NCI-H2196 (cell line): ENCODE measurements around the gene CFAP298.

Source experiments
- DNase-seq: peaks from one replicate; lab custom pipeline; 2025; ENCODE audit not compliant: unreplicated experiment; lab: John Stamatoyannopoulos, UW

CFAP298 gene

DNA sequence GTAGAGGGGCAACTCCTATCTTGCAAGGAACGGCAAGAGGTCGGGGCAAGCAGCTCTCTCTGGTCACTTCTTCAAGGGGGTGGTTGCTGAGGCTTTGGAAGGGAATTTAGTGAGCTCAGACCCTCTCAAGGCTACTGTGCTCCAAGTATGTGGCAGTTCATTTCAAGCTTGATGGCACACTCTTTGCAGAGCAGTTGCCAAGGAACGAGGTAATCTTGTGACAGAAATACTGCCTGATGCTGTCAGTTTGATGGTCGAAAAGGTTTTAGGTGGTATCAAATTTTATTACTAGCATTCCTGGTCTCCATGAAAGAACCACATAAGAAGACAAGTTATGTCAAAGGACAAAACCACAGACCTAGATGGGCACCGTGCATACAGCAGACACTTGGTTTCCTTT, 13.1 kb downstream of the CFAP298 start:
- DNase-seq, result no peak

DNA sequence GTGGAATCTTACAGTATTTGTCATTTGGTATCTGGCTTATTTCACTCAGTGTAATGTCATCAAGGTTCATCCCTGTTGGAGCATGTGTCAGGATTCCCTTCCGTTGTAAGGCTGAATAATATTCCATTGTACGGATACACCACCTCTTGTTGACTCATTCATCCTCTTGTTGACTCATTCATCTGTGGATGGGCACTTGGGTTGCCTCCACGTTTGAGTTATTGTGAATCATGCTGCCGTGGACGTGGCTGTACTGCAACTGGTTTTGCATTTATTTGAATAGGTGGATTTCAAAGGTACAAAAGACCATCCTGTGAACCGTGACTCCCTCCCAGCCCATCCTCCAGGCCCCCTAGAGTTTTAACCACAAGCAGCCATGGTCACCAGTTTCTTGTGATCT, 15.0 kb downstream of the CFAP298 start:
- no peak for DNase-seq

DNA sequence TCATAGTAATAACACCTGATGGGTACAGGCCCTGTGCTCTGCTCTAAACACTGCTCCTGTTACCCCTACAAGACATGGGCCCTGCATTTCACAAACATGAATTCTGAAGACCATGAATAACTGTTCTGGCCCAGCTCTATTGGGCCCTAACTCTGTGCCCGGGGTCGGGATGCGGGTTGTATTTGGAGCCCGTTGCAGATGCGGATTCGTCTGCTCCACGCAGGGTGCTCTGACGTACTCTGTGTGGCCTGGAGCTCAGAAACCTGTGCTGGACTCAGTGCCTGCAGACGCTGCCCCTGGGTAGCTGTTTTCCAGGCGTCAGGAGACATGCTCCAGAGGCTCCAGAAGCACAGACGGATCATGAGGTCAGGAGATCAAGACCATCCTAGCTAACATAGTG, 16.7 kb downstream of the CFAP298 start:
- no peak for DNase-seq

DNA sequence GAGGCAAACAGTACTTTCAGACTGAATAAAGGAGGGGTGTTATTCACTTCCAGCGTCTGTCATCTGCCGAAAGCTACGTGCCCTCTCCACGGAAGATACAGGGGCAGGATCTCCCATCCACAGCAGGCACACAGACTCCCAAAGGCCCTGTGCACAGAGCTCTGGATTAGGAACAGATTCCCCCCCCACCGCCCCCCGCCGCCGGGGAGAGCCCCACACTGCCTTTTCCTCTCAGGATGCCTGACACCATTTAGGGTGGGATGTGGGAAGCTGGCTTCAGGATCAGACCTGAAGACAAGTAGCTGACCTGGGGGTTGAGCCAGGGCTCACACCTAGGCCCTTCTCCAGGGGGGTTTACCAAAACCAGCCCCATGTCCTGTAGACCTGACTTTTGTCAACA, 18.5 kb downstream of the CFAP298 start:
- DNase-seq, result no peak

DNA sequence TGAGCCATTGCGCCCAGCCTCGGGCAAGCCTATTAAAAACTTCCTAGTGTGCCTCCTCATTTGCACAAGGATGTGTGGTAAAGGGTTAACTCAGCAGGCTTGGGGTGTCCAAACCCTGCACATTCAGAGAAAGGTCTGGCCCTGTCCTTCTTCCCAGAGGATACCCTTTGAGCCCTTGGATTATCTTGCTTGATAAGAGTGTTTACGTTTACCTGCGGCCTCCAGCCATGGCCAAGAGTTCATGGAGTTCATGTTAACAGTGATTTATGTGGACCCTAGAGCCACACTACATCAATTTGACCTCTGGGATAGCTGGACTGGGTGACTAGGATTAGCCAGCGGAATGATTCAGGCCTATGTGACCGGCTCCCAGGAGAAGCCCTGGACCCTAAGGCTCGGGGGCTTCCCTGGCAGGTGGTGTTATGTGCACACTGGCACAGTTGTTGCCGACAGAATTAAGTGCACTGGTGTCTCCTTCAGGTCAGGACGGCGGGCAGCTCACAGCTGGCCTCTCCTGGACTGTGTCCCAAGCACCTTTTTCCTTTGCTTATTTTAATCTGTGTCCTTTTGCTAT, 19.2 kb downstream of the CFAP298 start:
- no peak for DNase-seq

DNA sequence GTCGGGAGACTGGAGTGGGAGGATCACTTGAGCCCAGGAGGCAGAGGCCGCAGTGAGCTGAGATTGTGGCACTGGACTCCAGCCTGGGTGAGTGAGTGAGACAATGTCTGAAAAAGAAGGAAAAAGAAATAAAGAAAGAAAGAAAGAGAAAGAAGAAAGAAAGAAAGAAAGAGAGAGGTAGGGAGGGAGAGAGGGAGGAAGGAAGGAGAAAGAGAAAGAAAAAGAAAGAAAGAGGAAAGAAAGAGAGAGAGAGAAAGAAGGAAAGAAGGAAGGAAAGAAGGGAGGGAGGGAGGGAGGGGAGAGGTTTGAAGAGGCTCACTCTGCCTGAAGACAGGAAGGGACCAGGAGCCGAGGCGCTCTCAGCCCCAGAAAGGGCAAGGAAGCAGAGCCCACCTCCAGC, 22.0 kb downstream of the CFAP298 start:
- no peak for DNase-seq

DNA sequence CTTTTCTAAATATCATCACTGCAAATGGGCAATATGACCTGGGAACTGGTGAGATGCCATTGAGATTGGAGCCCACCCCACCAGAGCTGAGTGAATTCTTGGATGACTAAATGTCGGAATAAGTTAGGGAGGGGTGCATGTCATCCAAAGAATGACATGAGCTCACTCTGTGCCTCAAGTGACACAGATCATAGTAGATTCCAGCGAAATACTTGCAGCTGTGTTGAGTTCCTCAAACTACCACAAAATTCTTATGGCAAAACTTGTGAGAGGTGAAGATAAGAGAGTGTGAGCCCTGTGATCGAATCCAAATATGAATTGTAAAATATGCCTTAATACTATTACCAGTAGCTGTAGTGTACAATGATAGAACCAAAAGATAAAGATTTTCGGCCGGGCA, 24.5 kb downstream of the CFAP298 start:
- no peak for DNase-seq

DNA sequence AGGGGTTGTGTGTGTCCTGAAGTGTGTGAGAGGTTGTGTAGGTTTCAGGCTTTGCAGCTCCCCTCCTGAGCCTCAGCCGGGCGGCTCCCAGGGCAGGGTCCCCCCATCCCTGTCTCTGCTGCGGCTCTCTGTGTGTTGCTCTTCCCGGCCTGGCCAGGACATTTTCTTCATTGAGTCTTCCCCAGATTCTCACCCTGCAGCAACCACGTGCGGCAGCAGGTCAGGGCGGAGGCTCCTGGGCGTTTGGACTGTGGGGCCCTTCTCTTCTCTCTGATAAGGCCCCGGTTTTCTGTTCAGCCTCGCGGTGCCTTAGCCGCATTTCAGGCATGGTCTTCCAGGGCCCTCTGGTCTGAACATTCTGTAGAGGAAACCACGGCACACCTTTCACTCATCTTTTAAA, 25.1 kb downstream of the CFAP298 start:
- no peak for DNase-seq

DNA sequence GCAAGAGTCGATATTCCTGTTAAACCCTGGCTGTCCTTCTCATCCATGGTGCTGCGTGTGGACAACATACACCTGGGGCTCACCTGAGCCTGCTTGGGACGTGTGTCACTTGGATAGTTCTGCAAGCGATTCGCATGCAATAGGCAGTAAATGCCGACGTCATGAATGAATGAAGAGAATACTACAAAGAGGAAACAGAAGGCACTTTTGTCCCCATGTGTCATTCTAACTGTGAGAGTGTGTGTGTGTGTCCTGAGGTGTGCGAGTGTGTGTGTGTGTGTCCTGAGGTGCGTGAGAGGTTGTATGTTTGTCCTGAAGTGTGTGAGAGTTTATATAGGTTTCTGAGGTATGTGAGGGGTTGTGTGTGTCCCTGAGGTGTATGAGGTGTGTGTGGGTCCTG, 26.2 kb downstream of the CFAP298 start:
- no peak for DNase-seq

DNA sequence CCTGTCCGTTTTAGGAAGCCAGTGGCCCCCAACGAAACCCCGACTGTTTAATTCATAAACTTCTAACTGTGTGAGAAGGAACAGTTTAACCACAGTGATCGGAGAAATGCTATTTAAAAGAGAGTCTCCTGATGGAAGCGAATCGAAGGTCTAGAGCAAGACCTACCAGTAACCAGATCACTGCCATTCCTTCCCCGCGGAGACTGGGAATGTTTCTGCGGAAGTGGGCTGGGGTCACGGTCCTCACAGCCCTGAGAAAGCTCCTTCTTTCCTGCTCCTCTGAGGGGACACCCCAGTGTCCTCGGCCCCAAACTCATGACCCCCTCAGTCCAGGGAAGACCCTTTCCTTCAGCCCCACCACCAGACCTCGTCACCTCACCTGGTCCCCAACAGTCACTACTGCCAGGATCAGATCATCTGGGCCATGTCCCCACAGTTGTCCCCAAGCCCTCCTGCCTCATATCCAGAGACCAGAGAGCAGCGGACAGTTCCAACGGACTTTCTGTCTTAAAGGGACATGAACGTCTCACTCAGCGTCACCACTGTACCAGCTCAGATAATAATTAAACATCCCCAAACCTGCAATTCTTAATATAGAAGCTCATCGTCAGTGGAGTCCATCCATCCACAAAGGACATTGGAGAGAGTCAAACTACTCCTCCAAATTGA, 27.0 kb downstream of the CFAP298 start, which contains the start of gene TCP10L:
Gene TCP10L, minus strand, starts transcription at position 482 of the 669 bp plus-strand sequence. CDS start 1,219 bp downstream, outside the sequence.
- no peak for DNase-seq

DNA sequence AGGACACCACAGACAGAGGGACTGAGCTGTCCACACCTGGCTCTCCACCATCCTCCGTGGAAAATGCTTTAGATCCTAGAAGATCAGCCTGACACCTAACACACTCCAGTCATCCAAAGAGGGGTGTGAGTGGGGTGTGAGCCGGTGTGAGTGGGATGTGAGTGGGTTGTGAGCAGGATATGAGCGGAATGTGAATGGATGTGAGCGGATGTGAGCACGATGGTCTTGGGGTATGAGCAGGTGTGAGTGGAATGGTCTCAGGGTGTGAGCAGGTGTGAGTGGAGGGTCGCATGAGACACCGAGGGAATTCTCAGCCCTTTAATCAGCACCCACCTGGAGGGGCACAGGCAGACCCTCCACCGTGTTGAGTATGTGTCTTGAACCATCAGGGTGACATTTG, 27.7 kb downstream of the CFAP298 start:
- no peak for DNase-seq

DNA sequence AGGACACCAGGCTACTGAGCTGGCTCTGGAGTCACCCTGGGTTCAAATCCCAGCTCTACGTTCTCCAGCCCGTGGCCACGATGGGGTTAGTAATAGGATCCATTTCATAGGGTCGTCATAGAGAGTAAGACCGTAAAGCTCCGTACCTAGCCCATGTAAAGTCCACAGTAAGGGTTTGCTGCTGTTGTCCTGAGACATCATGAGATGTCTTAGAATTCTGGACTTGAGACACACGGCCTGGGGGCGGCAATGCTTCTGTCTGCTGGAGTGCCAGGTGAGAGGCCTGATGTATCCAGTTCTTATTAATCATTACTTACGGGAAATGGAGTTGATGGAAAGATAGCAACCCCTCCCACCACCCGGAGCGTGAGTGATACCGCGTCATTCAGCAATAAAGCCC, 30.4 kb downstream of the CFAP298 start:
- DNase-seq, result no peak

DNA sequence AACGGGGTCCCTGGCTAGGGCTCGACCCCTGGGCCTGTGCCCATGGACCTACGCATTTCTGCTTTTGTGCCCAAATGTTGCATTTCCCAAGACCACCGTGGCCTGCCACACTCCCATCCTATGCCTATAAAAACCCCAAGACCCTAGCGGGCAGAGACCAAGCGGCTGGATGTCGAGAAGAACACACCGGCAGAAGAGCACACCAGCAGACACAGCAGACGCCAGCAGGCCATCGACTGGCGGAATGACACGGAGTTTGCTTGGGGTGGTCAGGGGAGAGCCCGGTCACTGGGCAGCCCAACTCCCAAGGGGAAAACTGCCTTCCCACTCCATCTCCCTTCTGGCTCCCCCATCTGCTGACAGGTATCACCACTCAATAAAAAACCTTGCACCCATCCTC, 31.2 kb downstream of the CFAP298 start:
- no peak for DNase-seq

DNA sequence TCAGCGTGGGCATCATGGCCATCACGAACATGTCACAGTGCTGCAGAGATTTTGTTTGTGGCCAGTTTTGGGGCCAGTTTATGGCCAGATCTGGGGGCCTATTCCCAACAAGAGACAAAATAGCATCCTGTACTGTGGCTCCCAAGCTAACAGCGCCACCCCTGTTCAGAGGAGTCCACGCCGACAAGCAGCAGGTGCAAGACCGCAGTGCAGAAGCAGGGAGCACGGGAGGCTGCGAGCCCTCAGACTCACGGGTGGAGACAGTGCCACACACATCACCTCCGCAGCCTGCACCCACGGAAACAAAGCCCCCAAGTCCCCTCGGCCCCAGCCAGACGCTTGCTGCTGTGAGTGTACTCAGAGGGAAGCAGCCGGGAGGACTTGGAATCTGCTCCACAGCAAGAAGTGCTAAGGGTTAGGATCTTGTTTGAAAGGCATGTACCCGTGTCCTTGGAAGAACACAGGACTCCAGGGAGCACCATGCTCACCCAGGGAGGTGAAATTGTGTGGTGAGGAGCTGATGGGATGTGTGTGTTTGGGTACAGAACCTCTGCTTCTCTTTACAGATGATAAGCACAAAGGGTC, 34.0 kb downstream of the CFAP298 start:
- no peak for DNase-seq

DNA sequence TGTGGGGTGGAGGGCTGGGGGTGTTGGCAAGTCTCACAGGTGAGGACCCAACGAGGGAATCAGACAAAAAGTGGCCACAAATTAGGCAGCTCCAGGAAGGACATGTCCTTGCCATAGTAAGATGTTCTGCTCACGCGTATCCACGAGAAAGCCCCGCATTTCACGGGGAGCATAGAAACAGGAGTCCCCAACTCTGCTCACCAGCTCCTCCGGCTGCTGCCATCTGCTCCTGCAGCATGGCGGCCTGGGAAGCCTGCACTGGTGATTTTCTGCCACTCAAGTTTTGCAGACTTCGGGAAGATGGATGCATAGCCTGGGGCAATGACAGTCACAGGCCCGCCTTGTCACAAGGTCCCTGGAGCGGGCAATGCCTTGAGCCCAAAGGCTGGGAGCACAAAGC, 36.2 kb downstream of the CFAP298 start:
- DNase-seq, result no peak

DNA sequence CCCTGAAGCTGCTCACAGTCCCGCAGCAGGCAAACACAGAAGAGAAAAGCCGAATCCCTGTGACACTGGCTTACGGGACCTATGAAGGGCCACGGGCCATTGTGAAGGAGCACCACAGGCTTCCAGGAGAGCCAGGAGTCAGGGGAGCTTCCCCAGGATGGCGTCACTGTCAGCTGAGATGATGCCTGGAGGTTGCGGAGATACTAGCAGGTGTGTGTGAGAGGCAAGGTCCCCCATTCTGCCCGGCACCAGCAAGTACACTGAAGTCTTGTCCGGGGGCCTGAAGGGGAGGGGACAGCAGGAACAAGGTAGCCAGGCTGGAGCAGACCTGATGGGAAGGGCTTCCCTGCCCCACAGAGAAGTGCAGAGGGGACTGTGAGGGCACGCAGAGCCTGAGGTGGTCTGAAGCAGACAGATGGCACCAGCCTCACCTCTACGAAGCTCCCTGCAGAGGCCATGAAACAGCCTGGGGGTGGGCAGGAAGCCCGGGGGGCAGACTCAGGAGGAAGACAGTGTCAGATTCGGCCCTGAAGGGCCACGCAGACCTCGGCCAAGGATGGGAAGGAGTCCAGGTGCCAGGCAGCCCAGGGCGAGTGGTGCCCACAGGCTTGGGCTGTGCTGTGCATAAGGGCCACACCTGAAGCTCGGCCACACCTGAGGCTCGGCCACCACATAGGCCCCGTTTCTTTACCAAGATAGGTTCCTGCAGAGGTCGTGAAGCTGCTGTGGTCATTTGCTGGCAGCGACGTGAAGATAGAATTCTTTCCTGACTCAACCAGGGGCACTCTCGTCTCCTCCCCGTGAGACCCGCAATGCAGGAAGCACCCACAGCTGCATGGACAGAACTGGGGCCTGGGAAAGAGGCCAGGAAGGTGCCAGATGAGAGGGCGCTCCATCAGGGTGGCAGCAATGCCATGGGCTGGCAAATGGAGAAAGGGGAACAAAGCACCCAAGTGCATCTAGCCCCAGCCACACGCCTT, 36.9 kb downstream of the CFAP298 start:
- no peak for DNase-seq

DNA sequence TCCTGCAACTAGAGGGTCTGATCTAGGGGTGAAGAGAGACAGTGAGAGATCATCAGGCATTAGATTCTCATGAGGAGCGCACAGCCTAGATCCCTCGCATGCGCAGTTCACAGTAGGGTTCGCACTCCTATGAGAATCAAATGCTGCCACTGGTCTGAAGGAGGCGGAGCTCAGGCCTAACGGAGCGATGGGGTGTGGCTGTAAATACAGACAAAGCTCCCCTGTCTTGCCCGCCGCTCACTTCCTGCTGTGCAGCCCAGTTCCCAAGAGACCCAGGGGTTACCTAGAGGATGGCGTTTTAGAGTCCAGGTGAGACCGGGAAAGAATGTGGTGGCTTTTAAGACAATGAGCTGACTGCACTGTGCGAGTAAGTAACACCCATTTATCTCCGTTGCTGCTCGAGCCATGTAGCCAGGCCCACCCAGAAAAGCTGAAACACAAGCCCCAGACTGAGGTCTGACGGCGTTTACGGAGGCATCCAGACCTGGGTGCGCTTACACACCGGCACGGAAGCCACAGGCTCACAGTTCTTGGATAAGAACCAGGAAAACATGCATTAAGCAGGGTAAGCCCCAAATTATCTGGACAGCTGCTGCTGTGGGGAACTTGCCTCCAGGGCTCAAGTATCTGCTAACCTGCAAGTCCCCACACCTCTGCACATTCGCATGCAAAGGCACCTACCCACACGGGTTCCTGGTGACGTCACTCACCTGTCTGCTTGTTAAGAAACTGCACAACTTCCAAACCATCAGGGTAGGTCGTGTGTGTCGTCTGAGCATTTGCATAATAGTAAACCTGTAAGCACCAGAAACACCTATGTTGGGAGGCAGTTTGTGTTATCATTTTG, 39.4 kb downstream of the CFAP298 start:
- DNase-seq, result no peak

DNA sequence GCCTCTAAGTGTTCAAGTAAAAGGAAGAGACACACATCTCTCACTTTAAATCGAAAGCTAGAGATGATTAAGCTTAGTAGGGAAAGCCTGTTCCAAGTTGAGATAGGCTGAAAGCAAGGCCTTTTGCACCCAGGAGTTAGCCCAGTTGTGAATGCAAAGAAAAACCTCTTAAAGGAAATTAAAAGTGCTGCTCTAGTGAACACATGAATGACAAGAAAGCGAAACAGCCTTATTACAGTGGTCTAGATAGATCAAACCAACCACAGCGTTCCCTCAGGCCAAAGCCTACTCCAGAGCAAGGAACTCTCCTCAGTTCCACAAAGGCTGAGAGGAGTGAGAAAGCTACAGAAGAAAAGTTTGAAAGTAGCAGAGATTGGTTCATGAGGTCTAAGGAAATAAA, 41.7 kb downstream of the CFAP298 start:
- DNase-seq, result no peak

DNA sequence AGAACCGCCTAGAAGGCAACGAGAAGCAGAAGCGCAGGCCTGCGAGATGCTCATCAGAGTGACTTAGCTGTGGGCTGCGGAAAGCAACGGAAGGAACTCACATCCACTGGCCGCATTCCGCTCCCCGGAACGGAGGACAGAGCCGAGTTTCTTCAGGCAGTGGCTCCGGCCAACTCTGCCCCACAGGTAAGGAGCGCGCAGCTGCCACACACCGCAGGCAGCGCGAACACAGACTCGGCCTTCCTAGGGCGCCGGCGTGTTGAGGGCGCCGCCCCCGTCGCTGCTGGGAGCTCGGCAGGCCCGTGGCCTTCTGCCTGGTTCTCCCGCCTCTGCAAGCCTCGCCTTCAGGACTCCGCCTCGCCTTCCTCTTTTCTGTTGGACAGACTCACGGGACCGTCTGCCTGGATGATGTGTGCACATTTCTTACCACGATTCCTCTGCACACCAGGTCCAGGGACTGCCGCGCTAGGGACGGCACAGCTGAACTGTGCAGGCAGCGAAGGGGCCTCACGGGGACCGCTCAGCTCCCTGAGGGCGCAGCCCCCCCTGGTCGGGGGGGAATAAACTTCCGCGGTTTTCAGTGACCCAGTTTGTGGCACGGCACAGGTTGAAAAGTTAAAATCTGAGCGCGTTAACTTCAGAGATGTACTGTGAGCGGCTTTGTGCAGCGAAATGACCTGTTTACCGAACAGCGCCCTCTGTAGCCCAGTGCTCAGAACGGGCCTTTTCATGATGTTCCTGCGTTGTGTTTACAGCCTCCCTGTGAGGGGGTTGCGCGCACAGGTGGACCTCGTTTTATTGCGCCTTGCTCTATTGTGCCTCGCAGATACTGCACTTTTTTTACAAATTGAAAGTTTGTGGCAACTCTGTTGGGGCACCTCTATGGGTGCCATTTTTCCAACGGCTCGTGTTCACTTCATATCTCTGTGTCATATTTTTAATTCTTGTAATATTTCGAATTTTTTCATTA, 42.6 kb downstream of the CFAP298 start:
- peak; percentile 82 for DNase-seq
